K562 (cell line): ENCODE data around the gene MYBL2. TPM values are rescaled to one million over a fixed set of nuclear protein-coding genes. Genes with fewer than 3 reads are reported as not detected.

ENCODE experiments used
- ASH1L ChIP-seq: fragments of 450-650 bp; IDR thresholded peaks from 2 replicates; pipeline ENCODE4 v1.6.1; 2018; ENCODE audit warnings: borderline replicate concordance, mild to moderate bottlenecking, low read depth; ENCODE audit not compliant: partially characterized antibody
- BACH1 ChIP-seq: fragments of 200-800 bp; sonication (Bioruptor generic); IDR thresholded peaks from 2 replicates; pipeline ENCODE4 v1.6.1; 2016; ENCODE audit warnings: missing genetic modification characterization, missing compliant biosample characterization
- CC2D1A ChIP-seq: fragments of 450-650 bp; IDR thresholded peaks from 2 replicates; pipeline ENCODE4 v1.6.1; 2017; ENCODE audit warnings: mild to moderate bottlenecking
- CREB3 ChIP-seq: fragments of 450-650 bp; conservative IDR thresholded peaks from 2 replicates; pipeline ENCODE4 v1.6.1; 2016; ENCODE audit warnings: missing genetic modification characterization, low read depth, mild to moderate bottlenecking, missing compliant biosample characterization, moderate library complexity
- CSDE1 ChIP-seq, 2 experiments: fragments of 450-650 bp; IDR thresholded peaks; 2 replicates each; pipeline ENCODE4 v1.6.1; 2016; ENCODE audit warnings: mild to moderate bottlenecking in 1 of 2
- HDAC2 ChIP-seq: fragments of 450-650 bp; IDR thresholded peaks from 2 replicates; pipeline ENCODE4 v1.6.1; 2016; ENCODE audit warnings: mild to moderate bottlenecking
- HDAC3 ChIP-seq: fragments of 450-650 bp; IDR thresholded peaks from 2 replicates; pipeline ENCODE4 v1.6.1; 2018; ENCODE audit warnings: borderline replicate concordance, mild to moderate bottlenecking, moderate library complexity; ENCODE audit not compliant: partially characterized antibody
- MTA2 ChIP-seq: fragments of 450-650 bp; IDR thresholded peaks from 2 replicates; pipeline ENCODE4 v1.6.1; 2016; ENCODE audit warnings: low read depth
- RAD21 ChIP-seq, 2 experiments: fragments of 250-450 bp in 1 of 2; fragments of 450-650 bp in 1 of 2; sonication (Bioruptor Pico) in 1 of 2; formaldehyde crosslinking in 1 of 2; IDR thresholded peaks in 1 of 2; conservative IDR thresholded peaks in 1 of 2; 2 replicates each; pipeline versions ENCODE4 v1.4.0 to v1.8.0; 2020 to 2022; ENCODE audit warnings: mild to moderate bottlenecking in 2 of 2, moderate library complexity in 1 of 2
- RBBP5 ChIP-seq: fragments of 200-600 bp; sonication (generic); IDR thresholded peaks from 2 replicates; pipeline ENCODE4 v1.6.1; 2012; ENCODE audit warnings: borderline replicate concordance, mild to moderate bottlenecking, low read length, control low read depth, inconsistent platforms; ENCODE audit not compliant: insufficient read depth, poor library complexity, severe bottlenecking
- RBM14 ChIP-seq: fragments of 200-400 bp; formaldehyde crosslinking; IDR thresholded peaks from 2 replicates; pipeline ENCODE4 v1.6.1; 2018; ENCODE audit warnings: low read depth, mild to moderate bottlenecking, low read length, moderate library complexity, borderline replicate concordance; ENCODE audit not compliant: insufficient read depth
- SMARCE1 ChIP-seq: fragments of 450-650 bp; IDR thresholded peaks from 2 replicates; pipeline ENCODE4 v1.7.1; 2016; ENCODE audit warnings: mild to moderate bottlenecking
- SP2 ChIP-seq: IDR thresholded peaks from 2 replicates; pipeline ENCODE4 v1.6.1; 2011; ENCODE audit warnings: mild to moderate bottlenecking, low read depth, low read length, moderate library complexity; ENCODE audit not compliant: poor library complexity, severe bottlenecking; ENCODE audit errors: extremely low read depth
- TAF9B ChIP-seq: fragments of 450-650 bp; IDR thresholded peaks from 2 replicates; pipeline ENCODE4 v1.6.1; 2018; ENCODE audit warnings: mild to moderate bottlenecking; ENCODE audit not compliant: partially characterized antibody
- TEAD1 ChIP-seq, 2 experiments: fragments of 450-650 bp in 1 of 2; sonication (generic) in 1 of 2; formaldehyde crosslinking; IDR thresholded peaks; 2 replicates each; pipeline versions ENCODE4 v1.4.0 to v1.8.0; 2020 to 2022; ENCODE audit warnings: mild to moderate bottlenecking in 2 of 2, missing genetic modification reagents in 1 of 2
- TRIM28 ChIP-seq: fragments of 450-650 bp; IDR thresholded peaks from 2 replicates; pipeline ENCODE4 v1.6.1; 2017
- USF2 ChIP-seq: sonication (generic); formaldehyde crosslinking; IDR thresholded peaks from 2 replicates; pipeline ENCODE4 v1.5.0; 2020; ENCODE audit warnings: missing genetic modification reagents
- ZNF121 ChIP-seq: sonication (generic); formaldehyde crosslinking; conservative IDR thresholded peaks from 2 replicates; pipeline ENCODE4 v1.8.0; 2022; ENCODE audit warnings: missing genetic modification reagents
- ZNF584 ChIP-seq: fragments of 200-800 bp; sonication (Bioruptor generic); IDR thresholded peaks from 2 replicates; pipeline ENCODE4 v1.6.1; 2016; ENCODE audit warnings: low read depth, mild to moderate bottlenecking, missing genetic modification characterization, missing compliant biosample characterization
- ZNF778 ChIP-seq: fragments of 450-650 bp; formaldehyde crosslinking; IDR thresholded peaks from 2 replicates; pipeline ENCODE4 v1.4.0; 2020; ENCODE audit warnings: mild to moderate bottlenecking, moderate library complexity
- polyA plus RNA-seq, 8 experiments: library from polyadenylated mRNA; depleted of rRNA in 4 of 8; stranded (reverse) in 5 of 8; unstranded in 3 of 8; fragments of >200 nt; fragmentation: Nextera tagmentation in 2 of 8; fragmentation: Illumina TruSeq in 1 of 8; extraction: Ambion mirVana in 2 of 8; extraction: Trizol in 1 of 8; gene quantifications; 2 replicates each; pipeline versions ENCODE4 v1.2.1 to v1.2.3, GENCODE V29; 2011 to 2014; ENCODE audit warnings: inconsistent platforms in 1 of 8, missing spikeins in 1 of 8
- total RNA-seq, 7 experiments: library from RNA; depleted of rRNA in 6 of 7; stranded (reverse); fragments of >200 nt in 6 of 7; fragmentation: Illumina TruSeq in 2 of 7; extraction: Trizol in 2 of 7; gene quantifications; 2 replicates each; pipeline versions ENCODE4 v1.2.1 to v1.2.3, GENCODE V29; 2011 to 2021; ENCODE audit warnings: low replicate concordance in 1 of 7
- TF ChIP-seq, protein P1 (sequence below), 2 experiments: IDR thresholded peaks; 2 replicates each; pipeline ENCODE4 v1.6.1; 2012; ENCODE audit warnings: improper control_type of control experiment in 2 of 2, low read depth in 2 of 2, low read length in 2 of 2, borderline replicate concordance in 1 of 2
- TF ChIP-seq, protein P2 (sequence below): fragments of 450-650 bp; formaldehyde crosslinking; IDR thresholded peaks from 2 replicates; pipeline ENCODE4 v1.4.0; 2020; ENCODE audit warnings: mild to moderate bottlenecking, mixed read lengths

Gene MYBL2
- total and polyA plus RNA-seq, 9 of the 15 experiments (the other 6 are each of a cell fraction or from before 2014, with no cell fraction given), result 4.4 to 169 (median 52.5) TPM

DNA sequence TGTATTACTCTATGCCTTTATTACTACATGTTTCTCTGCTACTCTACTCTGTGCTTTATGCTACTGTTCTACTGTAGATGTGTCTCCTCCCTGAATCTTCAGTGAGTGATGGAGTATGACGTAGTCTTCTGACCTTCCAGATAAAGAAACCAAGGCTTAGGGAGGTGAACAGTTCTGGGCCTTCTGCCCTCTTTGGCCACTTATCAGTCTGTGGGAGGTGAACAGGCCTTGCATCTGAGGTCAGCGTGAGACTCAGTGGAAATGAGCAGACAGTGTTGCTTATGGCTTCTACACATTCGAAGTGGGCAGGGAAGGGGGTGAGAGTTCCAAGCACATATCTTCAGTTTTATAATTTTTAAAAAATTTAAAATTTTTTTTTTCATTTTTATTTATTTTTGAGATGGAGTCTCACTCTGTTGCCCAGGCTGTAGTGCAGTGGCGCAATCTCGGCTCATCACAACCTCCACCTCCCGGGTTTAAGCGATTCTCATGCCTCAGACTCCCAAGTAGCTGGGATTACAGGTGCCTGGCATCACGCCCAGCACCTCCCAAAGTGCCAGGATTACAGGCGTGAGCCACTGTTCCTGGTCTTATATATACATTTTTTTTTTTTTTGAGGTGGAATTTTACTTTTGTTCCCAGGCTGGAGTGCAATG, 24.2 kb downstream of the MYBL2 start (continued):
- TF ChIP-seq CREB3 (tag), result peak; percentile 62; the same call in 1 of the 2 replicates
- no peak for TF ChIP-seq RBM14
- TF ChIP-seq, protein P1, sequence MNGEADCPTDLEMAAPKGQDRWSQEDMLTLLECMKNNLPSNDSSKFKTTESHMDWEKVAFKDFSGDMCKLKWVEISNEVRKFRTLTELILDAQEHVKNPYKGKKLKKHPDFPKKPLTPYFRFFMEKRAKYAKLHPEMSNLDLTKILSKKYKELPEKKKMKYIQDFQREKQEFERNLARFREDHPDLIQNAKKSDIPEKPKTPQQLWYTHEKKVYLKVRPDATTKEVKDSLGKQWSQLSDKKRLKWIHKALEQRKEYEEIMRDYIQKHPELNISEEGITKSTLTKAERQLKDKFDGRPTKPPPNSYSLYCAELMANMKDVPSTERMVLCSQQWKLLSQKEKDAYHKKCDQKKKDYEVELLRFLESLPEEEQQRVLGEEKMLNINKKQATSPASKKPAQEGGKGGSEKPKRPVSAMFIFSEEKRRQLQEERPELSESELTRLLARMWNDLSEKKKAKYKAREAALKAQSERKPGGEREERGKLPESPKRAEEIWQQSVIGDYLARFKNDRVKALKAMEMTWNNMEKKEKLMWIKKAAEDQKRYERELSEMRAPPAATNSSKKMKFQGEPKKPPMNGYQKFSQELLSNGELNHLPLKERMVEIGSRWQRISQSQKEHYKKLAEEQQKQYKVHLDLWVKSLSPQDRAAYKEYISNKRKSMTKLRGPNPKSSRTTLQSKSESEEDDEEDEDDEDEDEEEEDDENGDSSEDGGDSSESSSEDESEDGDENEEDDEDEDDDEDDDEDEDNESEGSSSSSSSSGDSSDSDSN (IDR thresholded peaks at IDR 0.05; ENCODE audit: borderline replicate concordance in 1 of 2, low read depth in 2 of 2, low read length in 2 of 2), result no peak
- no peak for TF ChIP-seq USF2
- TF ChIP-seq, protein P2, sequence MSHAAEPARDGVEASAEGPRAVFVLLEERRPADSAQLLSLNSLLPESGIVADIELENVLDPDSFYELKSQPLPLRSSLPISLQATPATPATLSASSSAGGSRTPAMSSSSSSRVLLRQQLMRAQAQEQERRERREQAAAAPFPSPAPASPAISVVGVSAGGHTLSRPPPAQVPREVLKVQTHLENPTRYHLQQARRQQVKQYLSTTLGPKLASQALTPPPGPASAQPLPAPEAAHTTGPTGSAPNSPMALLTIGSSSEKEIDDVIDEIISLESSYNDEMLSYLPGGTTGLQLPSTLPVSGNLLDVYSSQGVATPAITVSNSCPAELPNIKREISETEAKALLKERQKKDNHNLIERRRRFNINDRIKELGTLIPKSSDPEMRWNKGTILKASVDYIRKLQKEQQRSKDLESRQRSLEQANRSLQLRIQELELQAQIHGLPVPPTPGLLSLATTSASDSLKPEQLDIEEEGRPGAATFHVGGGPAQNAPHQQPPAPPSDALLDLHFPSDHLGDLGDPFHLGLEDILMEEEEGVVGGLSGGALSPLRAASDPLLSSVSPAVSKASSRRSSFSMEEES (CRISPR knock-in tag), result no peak
- peak; percentile 91 for TF ChIP-seq ZNF121 (CRISPR knock-in tag)
- 0 out of 4 replicates have a peak, but pooled peaks of 1 of the 2 experiments have one; percentile 46 for TF ChIP-seq TEAD1 (CRISPR knock-in tag; IDR thresholded peaks at IDR 0.05)
- no peak for TF ChIP-seq TRIM28
- TF ChIP-seq HDAC2, result peak; percentile 98
- peak; percentile 92 for TF ChIP-seq SMARCE1
- TF ChIP-seq ZNF584 (CRISPR knock-in tag), result peak; percentile 53; the same call in 1 of the 2 replicates
- peak; percentile 90 for TF ChIP-seq MTA2
- TF ChIP-seq RAD21 (CRISPR knock-in tag; conservative IDR thresholded peaks at IDR 0.05 in 1 of 2, IDR thresholded peaks at IDR 0.05 in 1 of 2), result peak in 1 of 2 experiments; percentile 32; a peak in 2 of 4 replicates
- no peak for TF ChIP-seq ASH1L
- peak; percentile 86; the same call in 1 of the 2 replicates for TF ChIP-seq CC2D1A
- peak; percentile 40 for TF ChIP-seq TAF9B
- TF ChIP-seq HDAC3, result peak; percentile 93
- TF ChIP-seq RBBP5, result no peak
- no peak for TF ChIP-seq BACH1 (tag)
- no peak for TF ChIP-seq SP2
- TF ChIP-seq CSDE1 (IDR thresholded peaks at IDR 0.05), result no peak
- no peak for TF ChIP-seq ZNF778 (CRISPR knock-in tag)
